Measurements from ENCODE around the gene TBC1D19.

GRCh38 chr4:26713563-26714151, 129.8 kb downstream of the TBC1D19 start:
- TF ChIP-seq CTCF (conservative IDR thresholded peaks at IDR 0.05) (no peak), EZH2 (IDR thresholded peaks at IDR 0.05; ENCODE audit: low read depth) (no peak)
